HEK293 (cell line): ENCODE data around the gene GET3.

ENCODE experiments used
- IKZF3 ChIP-seq: fragments of 450-650 bp; IDR thresholded peaks from 2 replicates; pipeline ENCODE4 v1.5.0; 2018; ENCODE audit warnings: missing biosample characterization, mild to moderate bottlenecking, missing genetic modification characterization, moderate library complexity
- KLF7 ChIP-seq: fragments of 450-650 bp; formaldehyde crosslinking; IDR thresholded peaks from 2 replicates; pipeline ENCODE4 v1.5.1; 2016; ENCODE audit warnings: missing biosample characterization, missing genetic modification characterization, borderline replicate concordance
- PATZ1 ChIP-seq: fragments of 450-650 bp; formaldehyde crosslinking; IDR thresholded peaks from 2 replicates; pipeline ENCODE4 v1.5.1; 2016; ENCODE audit warnings: missing biosample characterization, missing genetic modification characterization
- ZBTB11 ChIP-seq: fragments of 450-650 bp; formaldehyde crosslinking; conservative IDR thresholded peaks from 2 replicates; pipeline ENCODE4 v1.5.1; 2016; ENCODE audit warnings: low read depth, missing biosample characterization, missing genetic modification characterization
- ZBTB44 ChIP-seq: fragments of 450-650 bp; IDR thresholded peaks from 2 replicates; pipeline ENCODE4 v1.5.1; 2018; ENCODE audit warnings: missing biosample characterization, mild to moderate bottlenecking, missing genetic modification characterization
- ZEB2 ChIP-seq: fragments of 450-650 bp; formaldehyde crosslinking; IDR thresholded peaks from 2 replicates; pipeline ENCODE4 v1.5.1; 2016; ENCODE audit warnings: missing biosample characterization, missing genetic modification characterization
- ZNF155 ChIP-seq: fragments of 450-650 bp; formaldehyde crosslinking; IDR thresholded peaks from 2 replicates; pipeline ENCODE4 v1.5.1; 2016; ENCODE audit warnings: missing biosample characterization, missing genetic modification characterization
- ZNF19 ChIP-seq: fragments of 450-650 bp; formaldehyde crosslinking; IDR thresholded peaks from 2 replicates; pipeline ENCODE4; 2016; ENCODE audit warnings: missing biosample characterization, missing genetic modification characterization, low read depth
- ZNF280D ChIP-seq: fragments of 450-650 bp; formaldehyde crosslinking; IDR thresholded peaks from 2 replicates; pipeline ENCODE4 v1.5.1; 2016; ENCODE audit warnings: missing biosample characterization, missing genetic modification characterization
- ZNF350 ChIP-seq: fragments of 450-650 bp; formaldehyde crosslinking; IDR thresholded peaks from 2 replicates; pipeline ENCODE4 v1.5.0; 2017; ENCODE audit warnings: missing biosample characterization, mild to moderate bottlenecking, missing genetic modification characterization
- ZNF513 ChIP-seq: fragments of 450-650 bp; IDR thresholded peaks from 2 replicates; pipeline ENCODE4 v1.5.1; 2018; ENCODE audit warnings: missing biosample characterization, missing genetic modification characterization
- ZNF623 ChIP-seq: fragments of 450-650 bp; formaldehyde crosslinking; IDR thresholded peaks from 2 replicates; pipeline ENCODE4 v1.5.1; 2016; ENCODE audit warnings: missing biosample characterization, missing genetic modification characterization
- ZNF692 ChIP-seq: fragments of 450-650 bp; formaldehyde crosslinking; IDR thresholded peaks from 2 replicates; pipeline ENCODE4 v1.5.1; 2016; ENCODE audit warnings: missing biosample characterization, missing genetic modification characterization

The GET3 gene

GRCh38 chr19:12721656-12722565 lies 15.4 kb upstream of the GET3 start (continued):
- TF ChIP-seq ZBTB44 (tag by site-specific recombination) (no peak), KLF7 (tag by site-specific recombination) (peak; percentile 57; the same call in 1 of the 2 replicates), ZNF19 (tag by site-specific recombination) (no peak), ZNF155 (no peak), ZEB2 (tag by site-specific recombination) (no peak), ZNF623 (no peak), ZBTB11 (tag by site-specific recombination) (0 out of 2 replicates have a peak, but pooled peaks have one; percentile 21), ZNF513 (tag by site-specific recombination) (peak; percentile 15; the same call in 1 of the 2 replicates), ZNF692 (tag by site-specific recombination) (no peak; the same call in 1 of the 2 replicates), PATZ1 (tag by site-specific recombination) (peak; percentile 66; the same call in 1 of the 2 replicates), ZNF280D (tag by site-specific recombination) (no peak), IKZF3 (tag by site-specific recombination) (0 out of 2 replicates have a peak, but pooled peaks have one; percentile 3), ZNF350 (tag by site-specific recombination) (no peak)
